Fibroblast of skin of left quadriceps (primary cell): ENCODE data around the gene KRT6C.

Experiments
- DNase-seq, 2 experiments: peaks; one replicate each; pipeline ENCODE4 v3.0.0-alpha.2; 2013; ENCODE audit warnings: low read depth in 2 of 2

Gene KRT6C

GRCh38 chr12:52434760-52435530, 38.7 kb downstream of the KRT6C start:
- no peak for DNase-seq

- DNase-seq: no peak
Observed at GRCh38 chr12:52434081-52434733, 39.4 kb downstream of the KRT6C start, which contains the start of gene KRT75. KRT75 (minus strand) TSS chr12:52434371; CDS start chr12:52434304, 67 bp downstream.

DNA sequence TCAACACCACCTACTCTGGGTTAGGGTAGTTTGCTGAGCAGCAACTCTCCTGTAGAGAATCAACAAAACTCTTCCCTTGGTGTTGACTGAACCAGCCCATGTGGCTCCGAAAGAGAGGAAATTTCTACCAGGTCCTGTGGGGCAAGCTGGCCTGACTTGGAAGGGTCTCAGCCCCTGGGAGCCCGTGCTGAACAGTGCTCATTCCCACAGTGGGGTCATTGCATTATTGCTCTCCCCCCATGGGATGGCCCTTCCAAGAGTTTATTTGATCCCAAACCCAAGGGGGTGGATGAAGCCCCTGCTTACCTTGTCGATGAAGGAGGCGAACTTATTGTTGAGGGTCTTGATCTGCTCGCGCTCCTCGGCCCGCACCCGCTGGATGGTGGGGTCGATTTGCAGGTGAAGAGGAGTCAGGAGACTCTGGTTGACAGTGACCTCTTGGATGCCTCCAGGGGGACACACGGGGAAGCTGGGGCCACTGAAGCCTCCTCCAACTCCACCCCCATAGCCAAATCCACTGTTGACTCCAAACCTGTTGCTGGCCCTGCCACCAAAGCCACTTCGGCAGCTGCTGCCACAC, 40.0 kb downstream of the KRT6C start:
- DNase-seq: no peak

DNA sequence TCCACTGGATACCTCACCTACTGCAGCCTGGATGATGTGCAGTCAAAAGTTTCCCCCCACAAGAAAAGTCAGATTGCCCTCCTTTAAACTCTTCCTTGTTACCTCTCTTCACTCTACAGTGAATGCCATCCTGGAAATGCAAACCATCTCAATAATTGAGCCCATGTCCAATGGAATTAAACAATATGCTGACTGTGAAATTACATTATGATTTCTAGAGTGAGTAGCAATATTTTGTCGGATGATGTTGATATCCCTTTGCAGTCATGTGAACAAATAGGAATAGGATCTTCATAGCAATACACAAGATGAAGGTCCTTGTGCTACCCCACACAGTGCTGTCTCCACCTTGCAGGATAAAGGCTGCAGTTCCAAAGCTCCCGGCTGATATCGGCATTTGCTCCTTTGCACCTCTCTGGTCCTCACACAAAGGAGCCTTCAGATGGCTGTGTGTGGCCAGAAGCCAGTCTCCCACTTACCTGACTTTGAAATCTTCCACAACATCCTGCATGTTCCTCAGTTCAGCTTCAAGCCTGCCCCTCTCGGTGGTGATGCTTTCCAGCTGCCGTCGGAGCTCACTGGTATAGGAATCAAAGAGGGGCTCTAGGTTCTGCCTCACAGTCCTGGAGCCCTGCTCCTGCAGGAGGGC, 40.9 kb downstream of the KRT6C start:
- DNase-seq: no peak

- no peak for DNase-seq
Observed at GRCh38 chr12:52428121-52428520, 45.5 kb downstream of the KRT6C start.

DNA sequence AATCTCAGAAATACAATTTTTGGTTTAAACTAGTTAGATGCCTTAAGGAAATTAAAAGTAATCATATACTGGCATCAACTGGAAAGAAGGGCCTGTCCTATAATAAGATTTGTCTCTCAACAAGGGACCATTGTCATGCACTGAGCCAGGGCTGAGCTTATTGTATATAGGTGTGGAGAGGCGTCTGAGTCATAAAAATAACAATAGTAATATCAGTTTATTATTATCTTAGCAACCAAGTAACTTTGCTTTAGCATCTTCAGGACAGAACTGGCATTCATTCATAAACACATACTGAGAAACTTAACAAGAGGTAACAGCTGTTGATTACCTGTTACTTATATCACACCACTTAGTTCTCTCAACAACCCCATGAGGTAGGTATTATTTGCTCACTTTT, 46.5 kb downstream of the KRT6C start:
- no peak for DNase-seq

- DNase-seq: no peak
Observed at GRCh38 chr12:52426034-52426433, 47.6 kb downstream of the KRT6C start.

GRCh38 chr12:52425466-52425865, 48.1 kb downstream of the KRT6C start:
- no peak for DNase-seq

DNA sequence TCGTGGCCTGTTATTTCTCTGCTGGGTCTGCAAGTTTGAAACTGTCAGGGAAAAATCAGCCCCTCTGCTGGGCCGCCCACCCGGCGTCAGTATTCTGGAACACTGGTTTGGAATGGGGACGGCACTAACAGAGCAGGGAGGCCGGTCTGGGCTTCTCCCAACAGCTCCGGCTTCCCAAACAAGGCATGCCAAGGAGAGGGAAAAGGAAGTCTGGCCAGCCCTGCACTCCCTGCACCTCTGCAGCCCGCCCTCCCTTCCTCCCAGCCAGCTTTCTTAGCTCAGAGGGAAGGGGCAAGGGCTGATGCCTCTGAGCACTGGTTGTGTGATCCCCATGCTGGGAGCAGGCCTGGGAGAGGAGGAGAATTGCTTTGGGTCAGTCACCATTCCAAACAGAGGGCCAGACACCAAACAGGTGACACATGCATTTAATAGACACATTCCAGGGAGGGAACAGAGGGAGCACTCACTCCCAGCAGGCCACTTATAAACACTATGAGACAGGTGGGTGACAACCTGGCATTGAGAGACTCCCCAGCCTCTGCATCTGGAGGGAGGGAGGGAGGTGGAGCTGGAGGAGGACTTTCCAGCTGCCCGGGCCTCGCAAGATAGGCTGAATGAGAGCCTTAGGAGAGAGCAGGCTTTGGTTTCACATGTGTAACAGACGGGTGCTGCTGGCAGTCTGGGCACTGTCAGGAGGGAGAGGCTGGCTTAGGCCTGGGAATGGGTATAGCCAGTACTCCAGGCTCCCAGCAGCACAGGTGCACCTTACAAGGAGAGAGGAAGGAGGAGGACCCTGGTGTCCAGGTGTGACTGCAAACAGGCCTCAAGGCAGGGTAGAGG, 49.7 kb downstream of the KRT6C start:
- no peak for DNase-seq

GRCh38 chr12:52423035-52423434, 50.6 kb downstream of the KRT6C start:
- no peak for DNase-seq

DNA sequence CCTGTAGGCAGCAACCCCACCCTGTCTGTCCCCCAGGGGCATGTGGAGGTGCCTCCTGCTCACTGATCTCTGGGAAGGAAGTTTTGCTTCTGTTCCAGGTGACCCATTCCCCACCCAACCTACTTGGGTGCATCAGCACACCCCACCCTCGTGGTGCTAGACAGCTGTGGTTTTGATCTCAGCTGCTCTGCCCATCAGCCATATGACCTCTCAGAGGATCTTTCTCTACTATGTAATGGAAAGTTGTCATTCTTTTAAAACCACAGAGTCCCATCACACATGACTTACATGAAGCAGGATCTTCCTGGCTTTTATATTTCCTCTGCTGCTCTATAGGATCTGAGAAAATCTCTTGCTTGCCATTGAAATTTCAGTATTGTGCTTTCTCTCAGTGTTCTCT, 53.9 kb downstream of the KRT6C start:
- DNase-seq: no peak

DNA sequence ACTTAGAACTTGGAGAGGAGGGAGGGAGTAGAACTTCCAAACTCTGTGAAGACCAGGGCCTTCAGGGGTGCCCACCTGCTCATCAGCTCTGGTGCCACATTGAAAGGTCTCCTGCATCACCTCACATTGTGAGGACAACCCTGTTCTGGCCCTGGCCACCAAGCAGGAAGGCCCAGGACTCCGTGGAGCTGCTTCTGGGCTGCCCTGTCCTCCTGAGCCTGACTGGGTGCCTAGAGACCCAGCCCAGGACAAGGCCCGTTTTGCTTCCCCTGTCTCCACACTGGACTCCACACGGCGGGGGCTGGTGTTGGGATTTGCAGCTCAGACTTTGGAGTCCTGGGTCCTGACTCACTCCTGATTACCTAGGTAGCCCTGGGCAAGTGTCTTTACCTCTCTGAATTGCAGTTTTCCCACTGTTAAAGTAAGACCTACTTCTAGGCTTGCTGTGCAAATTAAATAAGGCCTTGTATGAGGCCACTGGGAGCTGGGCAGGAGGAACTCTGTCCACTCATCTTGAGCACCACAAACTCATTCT, 55.0 kb downstream of the KRT6C start:
- DNase-seq: no peak
